Sigmoid colon (tissue), 7 donors: Measurements from ENCODE around the gene UGT1A6. TPM values are rescaled to one million over a fixed set of nuclear protein-coding genes. Genes with fewer than 3 reads are reported as not detected.

Experiments used
- DNase-seq: peaks from one replicate; pipeline ENCODE4 v3.0.0-alpha.2; 2019
- H3K27ac ChIP-seq, 4 donors: fragments of 200-600 bp; sonication (generic); one replicate each; pipeline ENCODE4 v1.5.1; 2016 to 2019; ENCODE audit warnings: mild to moderate bottlenecking in 1 of 4
- H3K27me3 ChIP-seq, 3 donors: fragments of 200-600 bp; sonication (generic); one replicate each; pipeline ENCODE4 v1.5.1; 2019; ENCODE audit warnings: mild to moderate bottlenecking in 1 of 3
- H3K36me3 ChIP-seq, 4 donors: fragments of 200-600 bp; sonication (generic); one replicate each; pipeline ENCODE4 v1.5.1; 2016 to 2019
- H3K4me1 ChIP-seq, 4 donors: fragments of 200-600 bp; sonication (generic); one replicate each; pipeline ENCODE4 v1.5.1; 2017 to 2019
- H3K4me3 ChIP-seq, 4 donors: fragments of 200-600 bp; sonication (generic); one replicate each; pipeline ENCODE4 v1.5.1; 2017 to 2019; ENCODE audit warnings: mild to moderate bottlenecking in 2 of 4, moderate library complexity in 1 of 4
- H3K9me3 ChIP-seq, 4 donors: fragments of 200-600 bp in 3 of 4; sonication (generic) in 3 of 4; one replicate each; pipeline versions ENCODE4 v1.5.1 to v1.6.1; 2013 to 2019
- CTCF ChIP-seq, 4 experiments: fragments of 450-650 bp in 3 of 4; fragments of 200-600 bp in 1 of 4; IDR thresholded peaks; one replicate each; pipeline ENCODE4 v1.5.1; 2016 to 2019; ENCODE audit warnings: antibody characterized with exemption in 4 of 4, mild to moderate bottlenecking in 3 of 4, moderate library complexity in 2 of 4
- EP300 ChIP-seq, 4 donors: sonication (generic); formaldehyde crosslinking; IDR thresholded peaks; one replicate each; pipeline ENCODE4 v1.6.1; 2017; ENCODE audit warnings: antibody characterized with exemption in 4 of 4
- POLR2A ChIP-seq, 2 donors: fragments of 450-650 bp; IDR thresholded peaks; one replicate each; pipeline ENCODE4 v1.6.1; 2016; ENCODE audit warnings: antibody characterized with exemption in 2 of 2, mild to moderate bottlenecking in 2 of 2, moderate library complexity in 2 of 2
- POLR2AphosphoS5 ChIP-seq, 4 donors: sonication (generic); formaldehyde crosslinking; IDR thresholded peaks; one replicate each; pipeline ENCODE4 v1.6.1; 2017; ENCODE audit warnings: antibody characterized with exemption in 4 of 4
- WGBS, 2 donors: extraction: QIAGEN DNeasy Blood & Tissue Kit; methylation state at CpG; one replicate each; pipeline ENCODE4 v1.1.7; 2013; 5-methylcytosine and 5-hydroxymethylcytosine counted together
- intact Hi-C: fragments of 100-400 bp; cut with DNase I; formaldehyde crosslinking; loops from one replicate; pipeline ENCODE4 v1.15.1; 2023
- polyA plus RNA-seq, 3 donors: library from polyadenylated mRNA; stranded (reverse); fragments of 200-250 nt; gene quantifications; one replicate each; pipeline ENCODE4 v1.2.3, GENCODE V29; 2013
- total RNA-seq, 4 donors: library from RNA; depleted of rRNA; stranded (reverse); fragments of >200 nt; gene quantifications; one replicate each; pipeline ENCODE4 v1.1.0, GENCODE V29; 2016
- donor health status: healthy with polysubstance abuse.
- donor health status: Bipolar disorder and iron deficiency.
- donor health status: healthy.

The UGT1A6 gene
- total and polyA plus RNA-seq, 7 donors, result 3.0 TPM; not detected in 6

GRCh38 chr2:233800208-233800607, 107.5 kb downstream of the UGT1A6 start:
- DNase-seq, result no peak
- no peak overlapping the region for H3K27ac ChIP-seq
- TF ChIP-seq EP300 (IDR thresholded peaks at IDR 0.05), result no peak
- TF ChIP-seq CTCF (IDR thresholded peaks at IDR 0.05), result no peak
- TF ChIP-seq POLR2AphosphoS5 (IDR thresholded peaks at IDR 0.05), result no peak
- no peak for TF ChIP-seq POLR2A (IDR thresholded peaks at IDR 0.05)
- H3K4me1 ChIP-seq, result no peaks in the 10 kb centered on the region
- no peaks in the 10 kb centered on the region for H3K27me3 ChIP-seq
- intact Hi-C loops, result no loop called here
- no peak overlapping the region for H3K4me3 ChIP-seq
- no peaks in the 10 kb centered on the region for H3K36me3 ChIP-seq
- WGBS, 2 donors, result 81 to 84% methylated on average over 7 of the region's 7 CpGs
- H3K9me3 ChIP-seq, result no peaks in the 10 kb centered on the region

- H3K27me3 ChIP-seq, result no peaks in the 10 kb centered on the region
- H3K4me3 ChIP-seq, result no peak overlapping the region
- H3K9me3 ChIP-seq, result no peaks in the 10 kb centered on the region
- DNase-seq, result no peak
- no peaks in the 10 kb centered on the region for H3K4me1 ChIP-seq
- intact Hi-C loops, result no loop called here
- TF ChIP-seq EP300 (IDR thresholded peaks at IDR 0.05) (no peak), POLR2AphosphoS5 (IDR thresholded peaks at IDR 0.05) (no peak), CTCF (IDR thresholded peaks at IDR 0.05) (no peak), POLR2A (IDR thresholded peaks at IDR 0.05) (no peak)
- WGBS, 2 donors, result 75 to 82% methylated on average over 9 of the region's 9 CpGs
- no peaks in the 10 kb centered on the region for H3K36me3 ChIP-seq
- H3K27ac ChIP-seq, result no peak overlapping the region
Observed at GRCh38 chr2:233801357-233802131, 108.9 kb downstream of the UGT1A6 start.

GRCh38 chr2:233802132-233802815, 109.6 kb downstream of the UGT1A6 start:
- DNase-seq, result no peak
- no peaks in the 10 kb centered on the region for H3K36me3 ChIP-seq
- no peaks in the 10 kb centered on the region for H3K9me3 ChIP-seq
- WGBS, 2 donors, result 78 to 82% methylated on average over 3 of the region's 3 CpGs
- H3K4me3 ChIP-seq, result no peak overlapping the region
- no peaks in the 10 kb centered on the region for H3K4me1 ChIP-seq
- intact Hi-C loops, result no loop called here
- TF ChIP-seq EP300 (IDR thresholded peaks at IDR 0.05) (no peak), CTCF (IDR thresholded peaks at IDR 0.05) (no peak), POLR2AphosphoS5 (IDR thresholded peaks at IDR 0.05) (no peak), POLR2A (IDR thresholded peaks at IDR 0.05) (no peak)
- no peak overlapping the region for H3K27ac ChIP-seq
- no peaks in the 10 kb centered on the region for H3K27me3 ChIP-seq

- WGBS, 2 donors, result 71 to 76% methylated on average over 2 of the region's 2 CpGs
Observed at GRCh38 chr2:233803292-233803911, 110.7 kb downstream of the UGT1A6 start.

More at GRCh38 chr2:233803292-233803911, 110.7 kb downstream of the UGT1A6 start:
- H3K4me1 ChIP-seq, result no peaks in the 10 kb centered on the region
- intact Hi-C loops, result no loop called here
- no peaks in the 10 kb centered on the region for H3K27me3 ChIP-seq
- H3K36me3 ChIP-seq, result no peaks in the 10 kb centered on the region
- no peaks in the 10 kb centered on the region for H3K9me3 ChIP-seq
- TF ChIP-seq CTCF (IDR thresholded peaks at IDR 0.05) (no peak), POLR2A (IDR thresholded peaks at IDR 0.05) (no peak), EP300 (IDR thresholded peaks at IDR 0.05) (no peak), POLR2AphosphoS5 (IDR thresholded peaks at IDR 0.05) (no peak)
- DNase-seq, result no peak
- no peak overlapping the region for H3K27ac ChIP-seq
- H3K4me3 ChIP-seq, result no peak overlapping the region
